Neural cell (in vitro differentiated cells): ENCODE results near the gene LDLRAD3.

Source experiments
- EP300 ChIP-seq: fragments of 450-650 bp; conservative IDR thresholded peaks from 2 replicates; pipeline ENCODE4 v1.6.1; 2014; ENCODE audit warnings: antibody characterized with exemption, mild to moderate bottlenecking, moderate library complexity; ENCODE audit not compliant: poor library complexity, severe bottlenecking
- EZH2 ChIP-seq: fragments of 200-600, 300-800 bp; shearing (Covaris generic), sonication (generic); IDR thresholded peaks from 2 replicates; pipeline ENCODE4 v1.6.1; 2014; ENCODE audit warnings: antibody characterized with exemption, low read length, borderline replicate concordance, mild to moderate bottlenecking; ENCODE audit not compliant: insufficient read depth, poor library complexity, severe bottlenecking
- MXI1 ChIP-seq: fragments of 450-650 bp; conservative IDR thresholded peaks from 2 replicates; pipeline ENCODE4 v1.6.1; 2014; ENCODE audit warnings: antibody characterized with exemption, mild to moderate bottlenecking; ENCODE audit not compliant: poor library complexity, severe bottlenecking
- POLR2AphosphoS5 ChIP-seq: IDR thresholded peaks from 2 replicates; pipeline ENCODE4 v1.6.1; 2012
- TAF1 ChIP-seq: IDR thresholded peaks from 2 replicates; pipeline ENCODE4 v1.6.1; 2012; ENCODE audit warnings: low read depth
- TF ChIP-seq, protein P1 (sequence below): fragments of 450-650 bp; IDR thresholded peaks from 2 replicates; pipeline ENCODE4 v1.5.1; 2014; ENCODE audit warnings: antibody characterized with exemption, mild to moderate bottlenecking, moderate library complexity; ENCODE audit not compliant: poor library complexity, severe bottlenecking
- TF ChIP-seq, protein P2 (sequence below): IDR thresholded peaks from 2 replicates; pipeline ENCODE4 v1.6.1; 2012; ENCODE audit warnings: borderline replicate concordance

DNA sequence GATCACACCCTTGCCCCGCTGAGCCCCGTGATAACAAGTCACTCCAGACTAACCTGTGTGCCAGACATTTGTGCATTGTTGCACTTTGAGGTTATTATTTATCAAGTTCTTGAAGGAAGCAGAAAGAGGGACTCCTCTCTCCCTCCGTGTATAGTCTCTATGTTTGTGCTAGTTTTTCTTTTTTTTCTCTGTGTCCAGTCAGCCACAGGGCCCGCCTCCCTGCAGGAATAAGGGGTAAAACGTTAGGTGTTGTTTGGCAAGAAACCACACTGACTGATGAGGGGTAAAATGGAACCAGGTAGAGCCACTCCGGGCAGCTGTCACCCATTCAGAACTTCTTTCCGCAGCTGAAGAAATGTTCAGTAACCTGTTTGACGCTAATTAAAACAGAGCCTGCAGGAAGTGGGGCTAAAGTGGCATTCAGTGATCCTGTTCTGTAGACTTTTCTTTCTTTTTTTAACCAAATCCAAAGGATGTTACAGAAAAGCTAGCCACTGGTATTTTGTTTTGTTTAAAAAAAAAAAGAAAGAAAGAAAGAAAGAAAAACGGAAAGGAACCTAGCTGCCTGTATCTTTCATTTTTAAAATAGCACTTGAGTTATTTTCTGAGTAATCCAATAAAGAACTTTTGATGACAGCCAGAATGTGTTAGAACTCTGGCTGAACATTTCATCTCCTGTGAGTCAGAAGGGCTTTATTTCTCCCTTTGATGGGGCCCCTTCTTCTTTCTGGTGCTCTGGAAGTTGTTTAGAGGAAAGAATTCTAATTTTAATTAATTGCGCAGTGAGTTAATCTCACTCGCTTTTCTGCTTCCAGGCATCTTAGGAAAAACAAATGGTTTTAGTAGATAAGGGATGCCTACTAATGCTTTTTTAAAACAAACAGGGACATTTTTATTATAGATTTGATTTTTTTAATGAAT lies 287.2 kb downstream of the LDLRAD3 start:
- TF ChIP-seq, protein P1, sequence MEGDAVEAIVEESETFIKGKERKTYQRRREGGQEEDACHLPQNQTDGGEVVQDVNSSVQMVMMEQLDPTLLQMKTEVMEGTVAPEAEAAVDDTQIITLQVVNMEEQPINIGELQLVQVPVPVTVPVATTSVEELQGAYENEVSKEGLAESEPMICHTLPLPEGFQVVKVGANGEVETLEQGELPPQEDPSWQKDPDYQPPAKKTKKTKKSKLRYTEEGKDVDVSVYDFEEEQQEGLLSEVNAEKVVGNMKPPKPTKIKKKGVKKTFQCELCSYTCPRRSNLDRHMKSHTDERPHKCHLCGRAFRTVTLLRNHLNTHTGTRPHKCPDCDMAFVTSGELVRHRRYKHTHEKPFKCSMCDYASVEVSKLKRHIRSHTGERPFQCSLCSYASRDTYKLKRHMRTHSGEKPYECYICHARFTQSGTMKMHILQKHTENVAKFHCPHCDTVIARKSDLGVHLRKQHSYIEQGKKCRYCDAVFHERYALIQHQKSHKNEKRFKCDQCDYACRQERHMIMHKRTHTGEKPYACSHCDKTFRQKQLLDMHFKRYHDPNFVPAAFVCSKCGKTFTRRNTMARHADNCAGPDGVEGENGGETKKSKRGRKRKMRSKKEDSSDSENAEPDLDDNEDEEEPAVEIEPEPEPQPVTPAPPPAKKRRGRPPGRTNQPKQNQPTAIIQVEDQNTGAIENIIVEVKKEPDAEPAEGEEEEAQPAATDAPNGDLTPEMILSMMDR, result no peak
- TF ChIP-seq EP300 (no peak), POLR2AphosphoS5 (no peak), EZH2 (no peak), MXI1 (no peak), TAF1 (no peak)
- TF ChIP-seq, protein P2, sequence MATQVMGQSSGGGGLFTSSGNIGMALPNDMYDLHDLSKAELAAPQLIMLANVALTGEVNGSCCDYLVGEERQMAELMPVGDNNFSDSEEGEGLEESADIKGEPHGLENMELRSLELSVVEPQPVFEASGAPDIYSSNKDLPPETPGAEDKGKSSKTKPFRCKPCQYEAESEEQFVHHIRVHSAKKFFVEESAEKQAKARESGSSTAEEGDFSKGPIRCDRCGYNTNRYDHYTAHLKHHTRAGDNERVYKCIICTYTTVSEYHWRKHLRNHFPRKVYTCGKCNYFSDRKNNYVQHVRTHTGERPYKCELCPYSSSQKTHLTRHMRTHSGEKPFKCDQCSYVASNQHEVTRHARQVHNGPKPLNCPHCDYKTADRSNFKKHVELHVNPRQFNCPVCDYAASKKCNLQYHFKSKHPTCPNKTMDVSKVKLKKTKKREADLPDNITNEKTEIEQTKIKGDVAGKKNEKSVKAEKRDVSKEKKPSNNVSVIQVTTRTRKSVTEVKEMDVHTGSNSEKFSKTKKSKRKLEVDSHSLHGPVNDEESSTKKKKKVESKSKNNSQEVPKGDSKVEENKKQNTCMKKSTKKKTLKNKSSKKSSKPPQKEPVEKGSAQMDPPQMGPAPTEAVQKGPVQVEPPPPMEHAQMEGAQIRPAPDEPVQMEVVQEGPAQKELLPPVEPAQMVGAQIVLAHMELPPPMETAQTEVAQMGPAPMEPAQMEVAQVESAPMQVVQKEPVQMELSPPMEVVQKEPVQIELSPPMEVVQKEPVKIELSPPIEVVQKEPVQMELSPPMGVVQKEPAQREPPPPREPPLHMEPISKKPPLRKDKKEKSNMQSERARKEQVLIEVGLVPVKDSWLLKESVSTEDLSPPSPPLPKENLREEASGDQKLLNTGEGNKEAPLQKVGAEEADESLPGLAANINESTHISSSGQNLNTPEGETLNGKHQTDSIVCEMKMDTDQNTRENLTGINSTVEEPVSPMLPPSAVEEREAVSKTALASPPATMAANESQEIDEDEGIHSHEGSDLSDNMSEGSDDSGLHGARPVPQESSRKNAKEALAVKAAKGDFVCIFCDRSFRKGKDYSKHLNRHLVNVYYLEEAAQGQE, result no peak
